HCT116 (cell line): ENCODE measurements around the gene CLCF1.

Experiments used
- ELF1 ChIP-seq: IDR thresholded peaks from 2 replicates; pipeline ENCODE4 v1.6.1; 2012; ENCODE audit warnings: low read depth, borderline replicate concordance
- EZH2 ChIP-seq: fragments of 200-600 bp; sonication (generic); IDR thresholded peaks from 2 replicates; pipeline ENCODE4 v1.6.1; 2017; ENCODE audit warnings: antibody characterized with exemption, mixed run types
- JUND ChIP-seq: IDR thresholded peaks from 2 replicates; pipeline ENCODE4 v1.6.1; 2012
- POLR2A ChIP-seq: IDR thresholded peaks from 2 replicates; pipeline ENCODE4 v1.7.0; 2011; ENCODE audit warnings: borderline replicate concordance; ENCODE audit not compliant: insufficient read depth, insufficient read length; ENCODE audit errors: extremely low read depth
- POLR2AphosphoS5 ChIP-seq: IDR thresholded peaks from 2 replicates; pipeline ENCODE4 v1.6.1; 2011; ENCODE audit warnings: mild to moderate bottlenecking, low read depth, low read length, moderate library complexity
- SIN3A ChIP-seq: IDR thresholded peaks from 2 replicates; pipeline ENCODE4 v1.6.1; 2012; ENCODE audit warnings: low read depth
- ZNF274 ChIP-seq: fragments of 200-500 bp; sonication (Bioruptor generic); IDR thresholded peaks from 2 replicates; pipeline ENCODE4 v1.6.1; 2014; ENCODE audit warnings: mild to moderate bottlenecking, low read depth, low read length, inconsistent platforms
- TF ChIP-seq, protein P1 (sequence below), 3 experiments: fragments of 200-600 bp in 1 of 3; sonication (generic) in 1 of 3; IDR thresholded peaks in 2 of 3; conservative IDR thresholded peaks in 1 of 3; 2 replicates each; pipeline ENCODE4 v1.5.1; 2012 to 2017; ENCODE audit warnings: low read depth in 2 of 3, low read length in 2 of 3, antibody characterized with exemption in 1 of 3, borderline replicate concordance in 1 of 3, control low read depth in 1 of 3, mild to moderate bottlenecking in 1 of 3, mixed read lengths in 1 of 3, mixed run types in 1 of 3, moderate library complexity in 1 of 3; ENCODE audit not compliant: insufficient read depth in 1 of 3

DNA sequence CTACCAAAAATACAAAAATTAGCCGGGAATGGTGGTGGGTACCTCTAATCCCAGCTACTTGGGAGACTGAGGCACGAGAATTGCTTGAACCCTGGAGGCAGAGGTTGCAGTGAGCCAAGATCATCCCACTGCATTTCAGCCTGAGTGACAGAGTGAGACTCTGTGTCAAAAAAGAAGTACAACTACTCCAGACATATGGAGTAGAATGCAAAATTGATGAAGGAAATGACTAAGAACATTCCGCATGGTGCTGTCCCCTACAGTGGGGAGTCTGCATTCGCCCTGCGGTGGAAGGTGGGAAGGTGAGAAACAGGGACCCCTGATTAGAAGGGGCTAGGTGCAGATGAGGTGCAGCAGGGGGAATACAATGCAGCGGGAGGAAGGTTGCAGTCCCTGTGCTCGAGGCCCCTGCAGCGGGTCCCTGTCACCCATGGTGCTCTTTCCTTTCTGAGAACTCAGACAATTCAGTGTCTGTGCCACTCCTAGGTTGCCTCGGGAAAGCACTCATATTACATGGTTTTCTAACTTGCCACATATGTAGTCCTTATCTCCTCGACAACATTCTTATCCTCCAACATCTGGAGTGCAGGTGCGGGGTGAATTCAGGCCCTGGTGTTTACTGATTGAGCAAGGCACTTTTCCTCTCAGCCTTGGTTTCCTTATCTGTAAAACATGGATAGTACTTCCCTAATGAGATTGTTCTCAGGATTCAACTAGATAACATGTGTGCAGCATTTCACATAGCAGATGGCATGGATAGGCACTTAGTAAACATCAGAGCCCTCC, 25.2 kb downstream of the CLCF1 start:
- TF ChIP-seq, protein P1, sequence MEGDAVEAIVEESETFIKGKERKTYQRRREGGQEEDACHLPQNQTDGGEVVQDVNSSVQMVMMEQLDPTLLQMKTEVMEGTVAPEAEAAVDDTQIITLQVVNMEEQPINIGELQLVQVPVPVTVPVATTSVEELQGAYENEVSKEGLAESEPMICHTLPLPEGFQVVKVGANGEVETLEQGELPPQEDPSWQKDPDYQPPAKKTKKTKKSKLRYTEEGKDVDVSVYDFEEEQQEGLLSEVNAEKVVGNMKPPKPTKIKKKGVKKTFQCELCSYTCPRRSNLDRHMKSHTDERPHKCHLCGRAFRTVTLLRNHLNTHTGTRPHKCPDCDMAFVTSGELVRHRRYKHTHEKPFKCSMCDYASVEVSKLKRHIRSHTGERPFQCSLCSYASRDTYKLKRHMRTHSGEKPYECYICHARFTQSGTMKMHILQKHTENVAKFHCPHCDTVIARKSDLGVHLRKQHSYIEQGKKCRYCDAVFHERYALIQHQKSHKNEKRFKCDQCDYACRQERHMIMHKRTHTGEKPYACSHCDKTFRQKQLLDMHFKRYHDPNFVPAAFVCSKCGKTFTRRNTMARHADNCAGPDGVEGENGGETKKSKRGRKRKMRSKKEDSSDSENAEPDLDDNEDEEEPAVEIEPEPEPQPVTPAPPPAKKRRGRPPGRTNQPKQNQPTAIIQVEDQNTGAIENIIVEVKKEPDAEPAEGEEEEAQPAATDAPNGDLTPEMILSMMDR (IDR thresholded peaks at IDR 0.05 in 2 of 3, conservative IDR thresholded peaks at IDR 0.05 in 1 of 3; ENCODE audit: borderline replicate concordance in 1 of 3, insufficient read depth in 1 of 3, low read depth in 2 of 3, low read length in 2 of 3): no peak
- TF ChIP-seq POLR2A: no peak
- no peak for TF ChIP-seq SIN3A
- no peak for TF ChIP-seq ELF1
- no peak for TF ChIP-seq ZNF274
- no peak for TF ChIP-seq POLR2AphosphoS5
- no peak for TF ChIP-seq EZH2
- no peak for TF ChIP-seq JUND
